ENCODE data around the gene SEMA3D. TPM values are rescaled to one million over a fixed set of nuclear protein-coding genes. Genes with fewer than 3 reads are reported as not detected.

SEMA3D gene
- total RNA-seq, 1 donor from 2014 or later = 0.47 TPM

GRCh38 chr7:85130702-85131101, 56.2 kb downstream of the SEMA3D start:
- Mint-ChIP-seq H3K27ac (no peak overlapping the region), H3K9me3 (no peaks in the 10 kb centered on the region), H3K27me3 (no peaks in the 10 kb centered on the region), H3K36me3 (ENCODE audit: low read depth) (no peaks in the 10 kb centered on the region), H3K4me3 (no peak overlapping the region), H3K4me1 (no peaks in the 10 kb centered on the region)
- intact Hi-C loops (cut with micrococcal nuclease) = no loop called here
- DNase-seq = no peak

- Mint-ChIP-seq H3K36me3 (ENCODE audit: low read depth) (no peaks in the 10 kb centered on the region), H3K4me1 (no peaks in the 10 kb centered on the region), H3K27me3 (no peaks in the 10 kb centered on the region), H3K9me3 (no peaks in the 10 kb centered on the region), H3K4me3 (no peak overlapping the region), H3K27ac (no peak overlapping the region)
- no peak for DNase-seq
- intact Hi-C loops (cut with micrococcal nuclease) = no loop called here
These were observed 60.5 kb downstream of the SEMA3D start for GRCh38 chr7:85126383-85126782.

GRCh38 chr7:85125651-85126131, 61.2 kb downstream of the SEMA3D start:
- Mint-ChIP-seq H3K4me3 (no peak overlapping the region), H3K27me3 (no peaks in the 10 kb centered on the region), H3K36me3 (ENCODE audit: low read depth) (no peaks in the 10 kb centered on the region), H3K27ac (no peak overlapping the region), H3K4me1 (no peaks in the 10 kb centered on the region), H3K9me3 (no peaks in the 10 kb centered on the region)
- DNase-seq = no peak
- intact Hi-C loops (cut with micrococcal nuclease) = no loop called here

- DNase-seq = no peak
- H3K4me3 Mint-ChIP-seq = no peak overlapping the region
- intact Hi-C loops (cut with micrococcal nuclease) = no loop called here
- no peaks in the 10 kb centered on the region for H3K36me3 Mint-ChIP-seq (ENCODE audit: low read depth)
- no peaks in the 10 kb centered on the region for H3K4me1 Mint-ChIP-seq
- no peak overlapping the region for H3K27ac Mint-ChIP-seq
- H3K27me3 Mint-ChIP-seq = no peaks in the 10 kb centered on the region
- H3K9me3 Mint-ChIP-seq = no peaks in the 10 kb centered on the region
These were observed 61.7 kb downstream of the SEMA3D start for GRCh38 chr7:85125176-85125575.

- intact Hi-C loops (cut with micrococcal nuclease) = no loop called here
- Mint-ChIP-seq H3K4me3 (no peak overlapping the region), H3K4me1 (no peaks in the 10 kb centered on the region)
These were observed 66.9 kb downstream of the SEMA3D start for GRCh38 chr7:85119934-85120333.

GRCh38 chr7:85115862-85116261, 71.0 kb downstream of the SEMA3D start:
- Mint-ChIP-seq H3K4me3 (no peak overlapping the region), H3K9me3 (no peaks in the 10 kb centered on the region), H3K4me1 (no peaks in the 10 kb centered on the region), H3K36me3 (ENCODE audit: low read depth) (no peaks in the 10 kb centered on the region), H3K27ac (no peak overlapping the region), H3K27me3 (no peaks in the 10 kb centered on the region)
- intact Hi-C loops (cut with micrococcal nuclease) = no loop called here
- no peak for DNase-seq

More at GRCh38 chr7:85119934-85120333, 66.9 kb downstream of the SEMA3D start:
- no peaks in the 10 kb centered on the region for H3K9me3 Mint-ChIP-seq
- no peak for DNase-seq
- no peak overlapping the region for H3K27ac Mint-ChIP-seq
- H3K36me3 Mint-ChIP-seq (ENCODE audit: low read depth) = no peaks in the 10 kb centered on the region
- H3K27me3 Mint-ChIP-seq = no peaks in the 10 kb centered on the region

- no peak overlapping the region for H3K27ac Mint-ChIP-seq
- H3K4me3 Mint-ChIP-seq = no peak overlapping the region
- H3K9me3 Mint-ChIP-seq = no peaks in the 10 kb centered on the region
- H3K27me3 Mint-ChIP-seq = no peaks in the 10 kb centered on the region
- H3K36me3 Mint-ChIP-seq (ENCODE audit: low read depth) = no peaks in the 10 kb centered on the region
- intact Hi-C loops (cut with micrococcal nuclease) = no loop called here
- no peak for DNase-seq
- no peaks in the 10 kb centered on the region for H3K4me1 Mint-ChIP-seq
These were observed 71.8 kb downstream of the SEMA3D start for GRCh38 chr7:85115006-85115405.

- intact Hi-C loops (cut with micrococcal nuclease) = no loop called here
- H3K27me3 Mint-ChIP-seq = no peaks in the 10 kb centered on the region
- no peaks in the 10 kb centered on the region for H3K9me3 Mint-ChIP-seq
- no peaks in the 10 kb centered on the region for H3K4me1 Mint-ChIP-seq
- no peak for DNase-seq
- H3K4me3 Mint-ChIP-seq = no peak overlapping the region
- H3K27ac Mint-ChIP-seq = no peak overlapping the region
- no peaks in the 10 kb centered on the region for H3K36me3 Mint-ChIP-seq (ENCODE audit: low read depth)
These were observed 72.5 kb downstream of the SEMA3D start for GRCh38 chr7:85114342-85114741.

GRCh38 chr7:85111761-85112160, 75.1 kb downstream of the SEMA3D start:
- DNase-seq = no peak
- Mint-ChIP-seq H3K36me3 (ENCODE audit: low read depth) (no peaks in the 10 kb centered on the region), H3K27ac (no peak overlapping the region), H3K27me3 (no peaks in the 10 kb centered on the region), H3K9me3 (no peaks in the 10 kb centered on the region), H3K4me1 (no peaks in the 10 kb centered on the region), H3K4me3 (no peak overlapping the region)
- intact Hi-C loops (cut with micrococcal nuclease) = no loop called here

GRCh38 chr7:85106719-85107118, 80.1 kb downstream of the SEMA3D start:
- no peak for DNase-seq
- intact Hi-C loops (cut with micrococcal nuclease) = no loop called here
- no peaks in the 10 kb centered on the region for H3K36me3 Mint-ChIP-seq (ENCODE audit: low read depth)

GRCh38 chr7:85104432-85105205, 82.2 kb downstream of the SEMA3D start:
- intact Hi-C loops (cut with micrococcal nuclease) = no loop called here
- Mint-ChIP-seq H3K4me1 (no peaks in the 10 kb centered on the region), H3K27ac (no peak overlapping the region), H3K27me3 (no peaks in the 10 kb centered on the region), H3K4me3 (no peak overlapping the region), H3K36me3 (ENCODE audit: low read depth) (no peaks in the 10 kb centered on the region), H3K9me3 (no peaks in the 10 kb centered on the region)
- DNase-seq = no peak

More at GRCh38 chr7:85106719-85107118, 80.1 kb downstream of the SEMA3D start:
- Mint-ChIP-seq H3K27me3 (no peaks in the 10 kb centered on the region), H3K9me3 (no peaks in the 10 kb centered on the region), H3K27ac (no peak overlapping the region), H3K4me1 (no peaks in the 10 kb centered on the region), H3K4me3 (no peak overlapping the region)

GRCh38 chr7:85103962-85104361, 82.9 kb downstream of the SEMA3D start:
- no peak overlapping the region for H3K4me3 Mint-ChIP-seq
- intact Hi-C loops (cut with micrococcal nuclease) = no loop called here
- no peaks in the 10 kb centered on the region for H3K9me3 Mint-ChIP-seq
- no peaks in the 10 kb centered on the region for H3K4me1 Mint-ChIP-seq
- H3K27ac Mint-ChIP-seq = no peak overlapping the region
- H3K27me3 Mint-ChIP-seq = no peaks in the 10 kb centered on the region
- no peak for DNase-seq
- no peaks in the 10 kb centered on the region for H3K36me3 Mint-ChIP-seq (ENCODE audit: low read depth)

GRCh38 chr7:85103357-85103756, 83.5 kb downstream of the SEMA3D start:
- Mint-ChIP-seq H3K4me1 (no peaks in the 10 kb centered on the region), H3K27ac (no peak overlapping the region), H3K36me3 (ENCODE audit: low read depth) (no peaks in the 10 kb centered on the region), H3K9me3 (no peaks in the 10 kb centered on the region), H3K27me3 (no peaks in the 10 kb centered on the region), H3K4me3 (no peak overlapping the region)
- DNase-seq = no peak
- intact Hi-C loops (cut with micrococcal nuclease) = no loop called here

- intact Hi-C loops (cut with micrococcal nuclease) = no loop called here
- Mint-ChIP-seq H3K27me3 (no peaks in the 10 kb centered on the region), H3K36me3 (ENCODE audit: low read depth) (no peaks in the 10 kb centered on the region), H3K4me3 (no peak overlapping the region), H3K4me1 (no peaks in the 10 kb centered on the region), H3K27ac (no peak overlapping the region), H3K9me3 (no peaks in the 10 kb centered on the region)
- no peak for DNase-seq
These were observed 84.0 kb downstream of the SEMA3D start for GRCh38 chr7:85102813-85103350.

- Mint-ChIP-seq H3K9me3 (no peaks in the 10 kb centered on the region), H3K4me1 (no peaks in the 10 kb centered on the region), H3K27me3 (no peaks in the 10 kb centered on the region), H3K27ac (no peak overlapping the region), H3K36me3 (ENCODE audit: low read depth) (no peaks in the 10 kb centered on the region), H3K4me3 (no peak overlapping the region)
- DNase-seq = no peak
- intact Hi-C loops (cut with micrococcal nuclease) = no loop called here
These were observed 85.5 kb downstream of the SEMA3D start for GRCh38 chr7:85101347-85101746.
